ENCODE results near the gene PDP2. TPM values are rescaled to one million over a fixed set of nuclear protein-coding genes. Genes with fewer than 3 reads are reported as not detected.

PDP2 gene
- total and polyA plus RNA-seq, 2 donors (not counting 3 experiments of a cell fraction or from before 2014, with no cell fraction given): 4.4 to 9.3 TPM

- Histone ChIP-seq H2AFZ (ENCODE audit: low read depth, low read length) (no peak overlapping the region), H3K9me3 (replicated peaks; ENCODE audit: control insufficient read depth, insufficient read depth, low read length) (no peaks in the 10 kb centered on the region), H3K4me1 (ENCODE audit: control insufficient read depth, extremely low read depth, insufficient read depth, low read length) (no peaks in the 10 kb centered on the region), H3K27ac (ENCODE audit: insufficient read depth, low read depth, low read length) (no peak overlapping the region), H3K9me1 (replicated peaks; ENCODE audit: control insufficient read depth, extremely low read depth, insufficient read depth, low read length) (no peaks in the 10 kb centered on the region), H3K36me3 (ENCODE audit: control insufficient read depth in 2 of 2, extremely low read depth in 1 of 2, insufficient read depth in 2 of 2, low read length in 2 of 2) (no peaks in the 10 kb centered on the region), H3K27me3 (ENCODE audit: control insufficient read depth in 2 of 2, insufficient read depth in 2 of 2, low read length in 2 of 2) (no peaks in the 10 kb centered on the region), H3K9ac (replicated peaks; ENCODE audit: extremely low read depth, insufficient read depth, low read length) (no peak overlapping the region), H3K4me3 (replicated peaks in 1 of 3; ENCODE audit: insufficient read depth in 1 of 3, low read depth in 1 of 3, low read length in 3 of 3) (no peak overlapping the region), H4K20me1 (replicated peaks; ENCODE audit: control insufficient read depth, extremely low read depth, insufficient read depth, low read length) (peaks cover 4% of the 10 kb centered on the region), H3K4me2 (ENCODE audit: insufficient read depth, low read length) (no peak overlapping the region), H3K79me2 (ENCODE audit: control insufficient read depth, insufficient read depth, low read length) (no peaks in the 10 kb centered on the region)
- no peak for DNase-seq (ENCODE audit: low read depth, low spot score)
- FAIRE-seq: no peak
- dilution Hi-C loops (cut with MboI; ENCODE audit: extremely low pct_ligation_motif_present, low sequenced_read_pairs) (no loop called here), intact Hi-C loops (cut with micrococcal nuclease) (loop anchor here (10.0 kb wide), 1 partner anchor 1963 kb away; no protein-coding TSS in a partner anchor)
- POLR2A ChIA-PET: no interaction called here
- no TSS peak for BruUV-seq (replicated peaks)
- TF ChIP-seq EZH2 (IDR thresholded peaks at IDR 0.05; ENCODE audit: borderline replicate concordance, low read depth, low read length, severe bottlenecking) (no peak), POLR2AphosphoS5 (IDR thresholded peaks at IDR 0.05; ENCODE audit: insufficient read depth, low read depth, low read length) (no peak), POLR2A (IDR thresholded peaks at IDR 0.05; ENCODE audit: low read depth, low read length) (no peak), MYC (IDR thresholded peaks at IDR 0.05; ENCODE audit: low read depth, low read length) (no peak), FOS (IDR thresholded peaks at IDR 0.05; ENCODE audit: borderline replicate concordance, insufficient read depth, low read length) (no peak), GATA2 (IDR thresholded peaks at IDR 0.05; ENCODE audit: insufficient read depth, insufficient read length, low read depth, low read length) (no peak), MAX (IDR thresholded peaks at IDR 0.05; ENCODE audit: insufficient read depth, insufficient read length) (no peak), JUN (IDR thresholded peaks at IDR 0.05; ENCODE audit: borderline replicate concordance, insufficient read depth, insufficient read length, low read depth) (no peak), CTCF (IDR thresholded peaks at IDR 0.05; ENCODE audit: extremely low read depth in 1 of 2, insufficient read depth in 1 of 2, low read depth in 1 of 2, low read length in 2 of 2) (no peak)
- CTCF ChIA-PET: interaction anchor here (0.8 to 1.8 kb wide), 6 partner anchors 10 to 245 kb away, joined by 3 to 12 read pairs (median 4); partner anchors contain the start of genes CDH16 and PDP2
These were observed 11.0 kb downstream of the PDP2 start for GRCh38 chr16:66891360-66891759.
